NCI-H69 (cell line): Measurements from ENCODE around the gene MAPKAP1.

Experiments
- DNase-seq: peaks from one replicate; lab custom pipeline; 2025; lab: John Stamatoyannopoulos, UW

The MAPKAP1 gene

GRCh38 chr9:125457357-125457756 lies 249.7 kb downstream of the MAPKAP1 start:
- no peak for DNase-seq

DNA sequence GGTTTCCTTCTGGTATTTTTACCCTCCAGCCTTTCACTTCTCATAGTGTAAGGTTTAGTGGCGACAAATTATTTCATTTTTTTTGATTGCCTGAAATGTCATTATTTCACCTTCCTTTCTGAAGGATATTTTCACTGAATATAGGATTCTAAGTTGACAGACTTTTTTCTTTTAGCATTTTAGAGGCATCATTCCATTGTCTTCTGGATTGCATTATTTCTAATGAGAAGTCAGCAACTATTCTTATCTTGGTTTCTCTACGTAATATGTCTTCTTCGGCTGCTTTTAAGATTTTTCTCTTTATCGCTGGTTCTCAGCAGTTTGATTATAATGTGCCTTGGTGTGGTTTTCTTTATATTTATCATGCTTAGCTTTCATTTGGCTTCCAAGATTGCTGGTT lies 251.1 kb downstream of the MAPKAP1 start:
- DNase-seq = no peak

- no peak for DNase-seq
These were observed 251.9 kb downstream of the MAPKAP1 start for GRCh38 chr9:125455132-125455531.

DNA sequence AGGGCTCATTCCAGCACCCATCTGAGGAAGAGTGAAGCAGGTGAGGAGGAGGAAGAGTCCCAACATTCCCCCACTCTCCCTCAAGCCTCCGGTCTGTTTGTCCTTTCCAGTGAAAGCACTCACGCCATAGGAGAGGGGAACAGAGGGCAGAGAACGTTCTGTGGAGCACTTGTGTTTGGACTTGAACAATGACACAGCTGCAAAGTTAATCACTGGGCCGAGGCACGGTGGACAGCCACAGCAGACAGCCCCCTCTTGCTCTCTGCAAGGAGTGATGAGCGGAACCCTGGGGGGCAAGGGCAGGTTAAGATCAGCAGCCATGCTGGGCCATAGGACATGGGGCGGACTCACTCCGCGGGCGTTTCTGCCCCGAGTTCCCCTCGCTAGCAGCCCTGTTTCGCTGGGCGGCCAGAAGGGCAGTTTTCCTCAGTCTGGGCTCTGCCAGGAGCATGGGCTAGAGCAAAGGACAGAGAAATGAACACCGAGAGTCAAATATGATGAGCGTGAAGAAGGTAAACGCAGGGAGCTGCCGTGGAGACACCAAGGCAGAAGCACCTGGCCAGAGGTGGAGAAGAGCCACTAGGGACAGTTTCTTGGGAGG lies 259.7 kb downstream of the MAPKAP1 start:
- DNase-seq = no peak

DNA sequence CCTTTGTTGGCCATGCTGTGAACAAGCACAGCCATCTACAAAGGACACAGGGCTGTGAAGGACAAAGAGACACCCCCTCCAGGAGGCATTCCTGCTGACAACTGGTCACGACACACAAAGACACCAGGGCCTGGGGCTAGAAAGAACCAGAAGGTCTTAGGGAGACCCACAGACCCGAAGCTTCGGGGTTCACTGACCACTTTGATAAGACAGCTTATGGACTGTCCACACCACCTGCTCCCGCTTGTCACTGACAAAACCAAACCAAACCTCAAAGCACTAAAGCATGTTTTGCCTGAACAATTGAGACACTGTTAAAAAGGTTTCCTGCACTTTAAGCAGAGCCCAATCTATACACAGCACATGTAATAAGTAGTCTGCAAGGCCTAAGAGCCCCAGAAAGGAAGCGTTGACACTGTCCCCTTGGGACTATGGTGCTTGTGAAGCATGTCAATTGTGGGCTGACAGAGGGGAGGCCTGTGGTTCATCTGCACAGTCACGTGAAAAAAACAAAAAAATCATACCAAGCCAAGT lies 260.4 kb downstream of the MAPKAP1 start:
- DNase-seq = peak; percentile 85

- peak; percentile 38 for DNase-seq
These were observed 262.0 kb downstream of the MAPKAP1 start for GRCh38 chr9:125444956-125445506.

DNA sequence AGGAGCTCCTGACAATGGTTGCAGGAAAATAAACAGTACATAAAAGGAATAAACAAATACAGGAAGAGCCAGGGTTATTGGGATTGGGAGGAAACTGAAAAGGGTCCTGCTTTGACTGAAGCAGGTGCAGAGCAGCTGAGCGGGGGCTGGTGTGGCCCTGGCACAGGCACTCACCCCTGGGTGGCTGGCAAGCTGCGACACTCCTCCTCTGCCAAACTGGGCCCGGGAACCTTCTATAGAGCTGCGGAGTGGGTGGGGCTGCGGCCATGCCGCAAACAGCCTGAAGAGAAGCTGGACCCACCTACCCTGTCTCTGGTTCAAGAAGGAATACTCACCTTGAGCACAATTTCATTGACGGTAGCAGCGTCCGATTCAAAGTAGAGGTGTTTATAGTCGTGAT lies 262.8 kb downstream of the MAPKAP1 start:
- peak; percentile 20 for DNase-seq

DNA sequence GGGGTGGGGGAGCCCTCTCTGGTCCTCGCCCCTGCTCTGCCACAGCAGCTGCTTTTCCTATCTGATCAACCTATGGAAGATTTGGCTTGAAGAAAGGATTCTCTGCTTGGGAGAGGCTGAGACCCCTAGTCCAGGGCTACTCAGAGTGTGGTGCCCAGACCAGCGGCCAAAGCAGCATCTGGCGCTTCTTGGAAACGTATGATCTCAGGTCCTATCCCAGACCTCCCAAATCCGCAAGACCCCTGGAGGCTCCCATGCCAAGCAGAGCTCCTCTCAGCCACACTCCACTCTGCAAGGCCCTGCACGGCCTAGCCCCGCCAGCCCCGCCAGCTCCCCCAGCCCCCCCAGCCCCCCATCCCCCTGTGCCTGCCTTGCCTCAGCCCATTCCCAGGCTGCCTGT lies 263.6 kb downstream of the MAPKAP1 start:
- no peak for DNase-seq

DNA sequence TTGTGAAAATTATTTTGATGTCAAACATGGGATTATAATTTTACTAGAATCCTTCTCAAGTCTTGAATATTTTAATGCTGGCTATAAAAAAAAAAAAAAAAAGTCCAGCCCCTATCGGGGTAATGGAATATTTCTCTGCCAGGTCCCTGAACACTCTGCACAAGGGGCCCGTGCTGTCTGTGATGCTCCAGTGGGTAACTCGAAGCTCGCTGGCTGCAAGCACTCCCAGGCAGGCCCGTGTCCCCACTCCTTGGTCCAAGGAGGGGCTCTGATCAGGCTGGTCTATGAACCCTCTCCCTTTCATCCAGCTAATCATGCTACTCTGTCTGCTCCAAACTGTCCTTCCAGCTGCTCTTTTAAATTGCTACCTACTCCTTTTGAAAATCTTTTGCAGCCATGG lies 264.6 kb downstream of the MAPKAP1 start:
- DNase-seq = no peak

DNA sequence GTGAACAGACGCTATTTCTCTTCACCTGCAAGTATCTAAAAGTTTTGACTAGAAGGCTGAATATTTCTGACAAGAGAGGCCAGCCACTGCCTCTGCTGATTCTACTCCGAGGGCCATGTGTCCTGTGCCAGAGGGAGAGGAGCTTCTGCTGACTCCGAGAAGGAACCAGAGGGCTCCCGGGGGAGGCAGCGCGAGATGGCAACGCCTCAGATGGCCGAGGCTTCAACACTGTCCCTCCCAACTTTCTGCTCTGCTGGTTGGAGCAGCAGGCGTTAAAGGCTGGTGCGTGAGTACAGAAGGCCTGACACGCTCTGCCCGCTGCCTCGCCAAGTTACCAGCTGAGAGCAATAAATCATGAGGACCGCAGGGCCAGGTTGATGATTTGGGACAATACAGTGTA lies 266.6 kb downstream of the MAPKAP1 start:
- peak; percentile 77 for DNase-seq

DNA sequence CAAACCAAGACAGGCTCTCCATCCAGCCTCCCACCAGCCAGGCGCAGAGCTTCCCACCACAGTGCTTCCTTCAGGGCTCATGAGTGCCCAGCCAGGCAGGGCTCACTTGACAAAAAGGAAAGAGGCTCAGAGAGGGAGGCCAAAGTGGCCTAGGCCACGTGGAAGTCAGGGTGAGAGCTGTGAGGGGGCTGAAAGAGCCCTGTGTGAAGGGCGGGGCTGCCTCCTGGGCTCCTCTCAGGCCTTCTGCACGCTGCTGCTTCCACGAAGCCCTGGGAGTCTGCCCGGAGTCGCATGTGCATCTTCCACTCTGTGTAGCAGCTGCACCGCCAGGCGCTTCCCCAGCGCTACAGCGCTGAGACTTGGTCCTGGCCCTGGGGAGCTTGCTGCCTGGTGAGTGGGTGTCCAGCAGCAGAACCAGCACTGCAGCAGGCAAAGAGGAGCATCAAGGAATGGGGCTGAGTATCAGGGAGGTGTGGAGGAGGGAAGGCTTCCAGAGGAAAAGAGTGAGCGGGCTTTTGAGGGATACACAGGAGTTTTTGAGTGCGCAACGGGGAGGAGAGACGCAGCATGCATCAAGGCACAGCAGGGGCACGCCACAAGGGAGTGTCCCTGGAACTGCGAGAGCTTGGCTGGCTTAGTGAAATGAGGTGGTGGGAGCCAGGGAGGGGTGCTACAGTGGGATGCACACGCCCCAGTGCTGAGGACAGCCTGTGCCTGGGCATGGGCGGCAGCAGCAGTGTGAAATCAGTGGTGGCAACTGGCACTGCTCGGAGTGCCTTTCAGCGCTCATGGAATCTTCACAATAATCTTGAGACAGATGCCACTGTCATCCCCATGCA lies 267.4 kb downstream of the MAPKAP1 start:
- DNase-seq = no peak

- no peak for DNase-seq
These were observed 268.2 kb downstream of the MAPKAP1 start for GRCh38 chr9:125438506-125439433.

- DNase-seq = no peak
These were observed 269.2 kb downstream of the MAPKAP1 start for GRCh38 chr9:125437771-125438221.

DNA sequence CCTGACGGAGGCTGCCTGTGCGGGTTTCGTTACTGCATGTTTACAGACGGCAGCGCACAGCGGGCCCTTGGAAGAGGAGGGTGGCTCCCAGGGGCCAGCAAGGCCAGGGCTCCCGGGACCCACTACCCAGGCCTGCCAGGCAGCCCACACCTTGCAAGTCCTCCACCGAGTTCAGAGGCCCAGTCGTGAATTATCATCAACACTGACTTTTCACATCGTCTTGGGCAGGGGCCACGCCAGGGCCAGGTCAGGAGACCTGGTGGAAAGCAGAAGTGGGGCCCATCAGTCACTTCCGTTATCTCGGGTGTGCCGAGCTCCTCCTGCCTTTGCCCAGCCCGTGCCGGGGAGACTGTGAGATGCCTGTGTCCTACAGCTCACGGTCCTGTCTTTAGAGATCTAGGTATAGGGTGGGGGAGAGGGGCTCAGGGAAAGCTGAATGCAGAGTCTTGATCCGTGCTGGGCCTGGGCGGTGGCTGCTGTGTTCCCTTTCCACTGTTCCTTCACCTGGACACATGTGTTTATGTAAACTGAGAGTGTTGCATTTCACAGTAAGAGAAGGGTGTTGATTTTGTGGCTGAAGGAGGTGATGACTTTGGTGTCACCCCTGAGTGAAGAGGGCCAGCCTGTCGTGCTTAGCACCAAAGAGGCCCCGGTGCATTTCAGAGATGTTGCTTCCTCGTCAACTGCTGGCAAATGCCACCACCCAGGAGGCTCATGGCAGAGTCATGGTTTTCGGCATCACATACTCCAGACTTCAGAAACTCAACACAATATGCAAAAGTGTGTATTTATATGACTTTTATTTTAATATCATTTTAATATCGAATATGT lies 270.2 kb downstream of the MAPKAP1 start:
- DNase-seq = no peak

GRCh38 chr9:125435776-125436612 lies 271.0 kb downstream of the MAPKAP1 start:
- no peak for DNase-seq

- no peak for DNase-seq
These were observed 271.8 kb downstream of the MAPKAP1 start for GRCh38 chr9:125434986-125435775.

- peak; percentile 16 for DNase-seq
These were observed 273.5 kb downstream of the MAPKAP1 start for GRCh38 chr9:125433461-125434011.

DNA sequence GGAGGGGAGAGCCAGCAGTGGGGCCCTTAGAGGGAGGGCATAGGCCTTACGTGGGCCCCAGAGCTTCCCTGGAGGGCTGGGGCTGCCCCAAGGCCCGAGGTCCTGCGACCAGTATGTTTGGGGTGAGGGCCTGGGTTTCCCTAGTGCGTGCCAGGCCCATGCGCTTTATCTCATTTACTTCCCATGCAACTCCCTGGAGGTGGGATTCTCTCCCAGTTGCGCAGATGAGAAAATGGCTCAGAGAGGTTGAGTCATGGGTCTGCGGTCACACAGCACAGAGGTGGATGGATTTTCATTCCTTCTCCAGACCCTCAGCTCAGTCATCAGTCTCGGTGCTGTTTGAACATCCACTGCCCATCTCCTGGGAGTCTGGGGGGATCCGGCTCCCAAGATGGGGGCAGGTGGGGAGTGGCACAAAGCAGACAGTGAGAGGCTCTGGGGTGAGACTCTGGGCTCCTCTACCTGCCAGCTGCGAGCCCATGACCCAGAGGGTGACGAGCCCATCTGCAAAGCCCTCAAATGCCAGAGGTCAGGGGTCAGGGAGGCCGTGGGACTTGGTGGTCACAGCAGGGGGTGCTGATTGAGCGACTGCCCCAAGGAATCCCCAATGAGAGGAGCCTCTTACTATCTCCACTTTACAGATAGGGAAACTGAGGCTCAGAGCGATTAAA lies 274.2 kb downstream of the MAPKAP1 start:
- no peak for DNase-seq
